Measurements from ENCODE around the gene NMRK1.
A peak's percentile ranks its signal among the peaks of the same experiment; 100 is the strongest.

Gene NMRK1

GRCh38 chr9:75088646-75089372, 854 bp upstream of the NMRK1 start:
- no peaks in the 10 kb centered on the region for H3K36me3 ChIP-seq (ENCODE audit: control insufficient read depth in 2 of 2, insufficient read depth in 1 of 2, low read length in 2 of 2)
- peak overlapping the region; percentile 89 for H3K4me3 ChIP-seq (ENCODE audit: low read depth, low read length)
- no peaks in the 10 kb centered on the region for H3K9me3 ChIP-seq (ENCODE audit: control insufficient read depth, insufficient read depth, low read depth, low read length)
- CTCF ChIA-PET: interaction anchor here (0.5 to 0.7 kb wide), 3 partner anchors 297 to 630 kb away, joined by 3 read pairs; no protein-coding TSS in a partner anchor
- POLR2A ChIA-PET: interaction anchor here (1.0 to 2.3 kb wide), 4 partner anchors 9 to 1306 kb away, joined by 3 to 24 read pairs (median 4); partner anchors contain the start of genes CARNMT1 and RFK
- 0 out of 2 replicates have a peak, but pooled peaks cover 4% of the 10 kb centered on the region for H3K4me1 ChIP-seq (ENCODE audit: control insufficient read depth, insufficient read depth, low read length)
- peak overlapping the region; percentile 55; the same call in 1 of the 2 replicates for H3K27ac ChIP-seq (ENCODE audit: extremely low read depth, low read depth, low read length)
- TF ChIP-seq REPIN1 (tag by site-specific recombination; IDR thresholded peaks at IDR 0.05; ENCODE audit: low read depth) (no peak), ZBTB20 (tag by site-specific recombination; IDR thresholded peaks at IDR 0.05) (0 out of 2 replicates have a peak, but pooled peaks have one; percentile 24), ZNF341 (tag by site-specific recombination; IDR thresholded peaks at IDR 0.05; ENCODE audit: low read depth) (peak; percentile 80), ZNF596 (tag by site-specific recombination; IDR thresholded peaks at IDR 0.05) (no peak), ZNF426 (tag by site-specific recombination; IDR thresholded peaks at IDR 0.05) (no peak), ZNF280D (tag by site-specific recombination; IDR thresholded peaks at IDR 0.05) (no peak), ZNF791 (tag by site-specific recombination; IDR thresholded peaks at IDR 0.05) (no peak), PRDM2 (tag by site-specific recombination; IDR thresholded peaks at IDR 0.05; ENCODE audit: borderline replicate concordance) (no peak), ZBTB7A (tag by site-specific recombination; IDR thresholded peaks at IDR 0.05; ENCODE audit: low read depth) (no peak), ZNF571 (tag by site-specific recombination; IDR thresholded peaks at IDR 0.05) (no peak), ZNF16 (tag by site-specific recombination; IDR thresholded peaks at IDR 0.05; ENCODE audit: low read depth) (no peak), ZNF138 (tag by site-specific recombination; IDR thresholded peaks at IDR 0.05; ENCODE audit: borderline replicate concordance) (no peak), ZNF398 (tag by site-specific recombination; IDR thresholded peaks at IDR 0.05) (no peak), ZNF707 (tag by site-specific recombination; IDR thresholded peaks at IDR 0.05) (no peak), KLF16 (tag by site-specific recombination; IDR thresholded peaks at IDR 0.05) (0 out of 2 replicates have a peak, but pooled peaks have one; percentile 15), ZSCAN23 (tag by site-specific recombination; IDR thresholded peaks at IDR 0.05) (no peak), ZEB2 (tag by site-specific recombination; IDR thresholded peaks at IDR 0.05) (no peak; the same call in 1 of the 2 replicates), ZNF133 (tag by site-specific recombination; IDR thresholded peaks at IDR 0.05) (no peak), ZNF175 (tag by site-specific recombination; IDR thresholded peaks at IDR 0.05) (no peak), ZNF629 (tag by site-specific recombination; IDR thresholded peaks at IDR 0.05) (no peak), GLI4 (tag by site-specific recombination; IDR thresholded peaks at IDR 0.05) (no peak), ZFHX2 (tag by site-specific recombination; conservative IDR thresholded peaks at IDR 0.05) (no peak), ZNF544 (tag by site-specific recombination; IDR thresholded peaks at IDR 0.05) (no peak), ZNF10 (tag by site-specific recombination; IDR thresholded peaks at IDR 0.05) (no peak), ZNF184 (tag by site-specific recombination; IDR thresholded peaks at IDR 0.05) (no peak)

Data from HEK293 (cell line).